Measurements from ENCODE around the gene PREX1. TPM values are rescaled to one million over a fixed set of nuclear protein-coding genes. Genes with fewer than 3 reads are reported as not detected.

The PREX1 gene
- total and polyA plus RNA-seq, 8 donors: 1.5 to 13.2 (median 6.3) TPM

DNA sequence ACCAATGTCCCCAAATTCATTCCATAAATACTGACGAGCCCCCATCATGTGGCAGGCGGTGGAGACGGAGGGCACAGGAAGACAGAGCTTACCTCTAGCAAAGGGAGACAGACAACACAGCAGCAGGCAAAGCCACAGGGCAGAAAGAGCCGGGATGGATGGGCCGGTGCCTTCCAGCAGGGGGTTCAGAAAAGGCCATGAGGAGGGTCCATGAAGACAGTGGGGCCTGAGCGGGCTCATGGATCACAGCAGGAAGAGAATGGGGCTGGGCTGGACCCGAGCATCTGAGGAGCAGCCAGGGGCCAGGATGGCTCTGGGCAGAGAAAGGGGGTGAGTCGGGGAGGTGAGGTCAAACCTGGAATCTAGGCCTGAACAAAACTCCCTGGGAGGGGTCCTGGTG, 42.0 kb downstream of the PREX1 start:
- no peaks in the 10 kb centered on the region for H3K27me3 ChIP-seq
- H3K4me3 ChIP-seq: no peak overlapping the region
- H3K27ac ChIP-seq: no peak overlapping the region
- peaks cover 8 to 11% (median 11%) of the 10 kb centered on the region in 3 donors for H3K4me1 ChIP-seq
- H3K36me3 ChIP-seq: no peaks in the 10 kb centered on the region
- H3K9me3 ChIP-seq: no peaks in the 10 kb centered on the region
- WGBS, 2 donors: 85 to 91% methylated on average over 8 of the region's 8 CpGs
- TF ChIP-seq CTCF (IDR thresholded peaks at IDR 0.05): no peak
- ATAC-seq: no peak
- FAIRE-seq: no peak
- DNase-seq: peak in 1 of 6 donors; percentile 34
- intact Hi-C loops (cut with DNase I): no loop called here

DNA sequence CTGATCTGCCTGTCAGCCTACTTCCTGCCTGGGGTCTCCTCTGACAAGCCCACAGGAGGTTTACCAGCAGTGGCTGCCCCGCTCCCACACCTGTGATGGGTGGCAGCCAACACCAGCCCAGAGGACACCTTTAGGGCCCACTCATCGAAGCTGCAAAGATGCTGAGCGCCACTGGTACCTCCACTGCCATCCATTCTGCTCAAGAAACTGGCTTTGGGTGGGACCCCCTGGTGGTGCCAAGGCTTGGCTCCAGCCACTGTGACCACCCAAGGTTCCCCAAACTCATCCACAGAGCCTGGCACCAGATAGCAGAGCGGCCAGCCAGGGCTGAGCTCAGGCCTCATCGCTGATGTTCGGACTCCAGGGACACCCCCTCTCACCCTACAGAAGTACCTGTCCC, 42.5 kb downstream of the PREX1 start:
- Histone ChIP-seq H3K4me1 (peaks cover 2 to 7% (median 5%) of the 10 kb centered on the region in 3 donors), H3K27ac (no peak overlapping the region), H3K4me3 (no peak overlapping the region), H3K27me3 (no peaks in the 10 kb centered on the region), H3K36me3 (no peaks in the 10 kb centered on the region), H3K9me3 (no peaks in the 10 kb centered on the region)
- no peak for FAIRE-seq
- no peak for ATAC-seq
- intact Hi-C loops (cut with DNase I): no loop called here
- TF ChIP-seq CTCF (IDR thresholded peaks at IDR 0.05): no peak
- 94 to 97% methylated on average over 6 of the region's 6 CpGs for WGBS, 2 donors
- peak in 1 of 6 donors; percentile 31 for DNase-seq

DNA sequence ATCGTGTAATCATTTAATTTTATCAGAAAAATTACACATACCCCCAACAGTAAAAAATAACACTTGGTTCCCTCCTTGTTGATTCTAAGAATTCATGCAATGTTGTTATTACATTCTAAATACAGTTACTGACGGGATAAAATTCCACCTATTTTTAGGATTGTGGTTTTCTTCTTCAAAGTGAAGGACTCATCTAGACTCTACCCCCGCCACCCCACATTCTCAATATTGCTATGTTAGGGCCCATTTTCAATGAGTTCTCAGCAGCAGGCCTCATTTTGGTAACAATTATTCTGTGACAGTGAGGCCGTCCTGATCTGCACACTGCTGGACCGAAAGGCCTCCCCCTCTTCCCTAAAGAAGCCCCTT, 43.5 kb downstream of the PREX1 start:
- no peak for DNase-seq
- no peak for FAIRE-seq
- intact Hi-C loops (cut with DNase I): no loop called here
- H3K4me3 ChIP-seq: no peak overlapping the region
- H3K36me3 ChIP-seq: no peaks in the 10 kb centered on the region
- H3K9me3 ChIP-seq: no peaks in the 10 kb centered on the region
- ATAC-seq: no peak
- no peak overlapping the region for H3K27ac ChIP-seq
- H3K4me1 ChIP-seq: peaks cover 0 to 2% (median 0%) of the 10 kb centered on the region in 3 donors
- 87 to 93% methylated on average over 5 of the region's 5 CpGs for WGBS, 2 donors
- TF ChIP-seq CTCF (IDR thresholded peaks at IDR 0.05): no peak
- H3K27me3 ChIP-seq: no peaks in the 10 kb centered on the region

DNA sequence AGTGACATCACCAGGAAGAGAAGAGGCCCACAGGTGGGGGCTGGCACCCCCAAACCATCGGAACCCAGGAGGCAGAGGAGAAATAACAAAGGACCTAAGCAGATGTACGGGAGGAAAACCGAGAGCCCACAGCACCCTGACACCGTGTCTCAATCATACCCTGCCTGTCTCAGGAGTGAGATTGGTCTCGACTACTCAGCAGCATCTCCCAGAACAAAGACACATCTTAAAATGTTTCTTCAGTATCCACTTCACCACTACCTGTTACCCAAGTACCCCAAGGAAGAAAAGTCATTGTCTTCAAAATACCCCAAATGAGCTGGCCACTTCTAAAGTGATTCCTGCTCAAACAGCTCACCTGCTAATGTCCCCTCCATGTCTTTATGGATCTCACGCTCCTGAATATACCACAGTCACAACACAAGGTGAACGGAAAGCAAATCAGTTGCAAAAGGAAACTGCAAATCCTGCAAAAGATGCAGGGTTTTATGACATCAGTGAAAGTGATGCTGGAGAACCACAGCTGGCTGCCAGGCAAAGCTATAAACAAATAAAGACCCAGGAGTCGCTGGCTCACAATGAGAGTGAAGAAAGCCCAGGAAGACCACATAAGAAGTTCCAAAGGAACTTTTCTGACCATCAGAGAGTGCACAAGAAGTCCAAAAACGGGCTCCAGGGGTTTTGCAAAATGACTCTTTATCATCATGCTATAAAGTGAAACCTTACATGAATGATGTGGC, 44.1 kb downstream of the PREX1 start:
- H3K4me1 ChIP-seq: no peaks in the 10 kb centered on the region
- no peak for TF ChIP-seq CTCF (IDR thresholded peaks at IDR 0.05)
- H3K27ac ChIP-seq: no peak overlapping the region
- peak in 1 of 6 donors; percentile 0 for DNase-seq
- intact Hi-C loops (cut with DNase I): no loop called here
- FAIRE-seq: no peak
- H3K27me3 ChIP-seq: no peaks in the 10 kb centered on the region
- WGBS, 2 donors: 82 to 84% methylated on average over 9 of the region's 9 CpGs
- ATAC-seq: no peak
- H3K36me3 ChIP-seq: no peaks in the 10 kb centered on the region
- no peaks in the 10 kb centered on the region for H3K9me3 ChIP-seq
- H3K4me3 ChIP-seq: no peak overlapping the region

DNA sequence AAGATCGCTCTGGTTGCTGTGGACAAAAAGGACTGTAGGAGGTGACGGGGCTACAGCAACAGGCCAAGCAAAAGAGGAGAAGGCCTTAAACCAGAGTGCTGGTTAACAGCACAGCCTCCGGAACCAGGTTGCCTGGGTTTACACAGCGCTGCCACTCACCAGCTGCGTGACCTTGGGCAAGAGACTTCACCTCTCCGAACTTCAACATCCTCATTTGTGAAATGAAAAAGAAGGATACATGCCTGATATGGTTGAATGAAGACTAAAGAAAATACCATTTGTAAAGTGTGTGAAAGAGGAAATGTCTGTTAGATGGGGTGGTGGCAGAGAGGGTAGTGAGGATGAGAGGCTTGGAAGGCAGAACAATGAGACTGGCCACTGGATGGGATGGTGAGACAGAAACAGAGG, 44.9 kb downstream of the PREX1 start:
- Histone ChIP-seq H3K27me3 (no peaks in the 10 kb centered on the region), H3K4me3 (no peak overlapping the region), H3K4me1 (no peaks in the 10 kb centered on the region), H3K9me3 (no peaks in the 10 kb centered on the region), H3K27ac (no peak overlapping the region), H3K36me3 (no peaks in the 10 kb centered on the region)
- intact Hi-C loops (cut with DNase I): no loop called here
- FAIRE-seq (no peak), DNase-seq (peak in 1 of 6 donors; percentile 29), ATAC-seq (no peak)
- TF ChIP-seq CTCF (IDR thresholded peaks at IDR 0.05): no peak
- WGBS, 2 donors: 88 to 92% methylated on average over 6 of the region's 6 CpGs
